Measurements from ENCODE around the gene OR6K3.

OR6K3 gene

DNA sequence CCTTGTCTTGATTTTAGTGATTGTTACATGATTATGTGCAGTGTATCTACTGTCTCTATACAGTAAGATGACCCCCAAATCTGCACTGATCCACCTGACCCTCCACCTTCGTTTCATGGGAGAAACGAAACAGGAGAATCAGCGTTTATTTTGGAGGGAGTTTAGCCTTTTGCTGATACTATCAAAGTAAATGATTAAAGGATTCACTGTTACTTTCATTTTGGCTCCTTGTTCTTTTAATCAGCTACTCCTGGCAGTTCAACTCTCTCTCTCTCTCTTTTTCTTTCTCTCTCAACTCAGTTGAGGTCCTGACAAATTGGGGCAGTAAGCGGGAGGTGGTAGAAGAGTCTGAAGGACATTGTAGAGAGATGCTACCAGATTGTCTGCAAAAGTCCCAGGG lies 9.9 kb upstream of the OR6K3 start:
- TF ChIP-seq, protein P1, sequence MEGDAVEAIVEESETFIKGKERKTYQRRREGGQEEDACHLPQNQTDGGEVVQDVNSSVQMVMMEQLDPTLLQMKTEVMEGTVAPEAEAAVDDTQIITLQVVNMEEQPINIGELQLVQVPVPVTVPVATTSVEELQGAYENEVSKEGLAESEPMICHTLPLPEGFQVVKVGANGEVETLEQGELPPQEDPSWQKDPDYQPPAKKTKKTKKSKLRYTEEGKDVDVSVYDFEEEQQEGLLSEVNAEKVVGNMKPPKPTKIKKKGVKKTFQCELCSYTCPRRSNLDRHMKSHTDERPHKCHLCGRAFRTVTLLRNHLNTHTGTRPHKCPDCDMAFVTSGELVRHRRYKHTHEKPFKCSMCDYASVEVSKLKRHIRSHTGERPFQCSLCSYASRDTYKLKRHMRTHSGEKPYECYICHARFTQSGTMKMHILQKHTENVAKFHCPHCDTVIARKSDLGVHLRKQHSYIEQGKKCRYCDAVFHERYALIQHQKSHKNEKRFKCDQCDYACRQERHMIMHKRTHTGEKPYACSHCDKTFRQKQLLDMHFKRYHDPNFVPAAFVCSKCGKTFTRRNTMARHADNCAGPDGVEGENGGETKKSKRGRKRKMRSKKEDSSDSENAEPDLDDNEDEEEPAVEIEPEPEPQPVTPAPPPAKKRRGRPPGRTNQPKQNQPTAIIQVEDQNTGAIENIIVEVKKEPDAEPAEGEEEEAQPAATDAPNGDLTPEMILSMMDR (IDR thresholded peaks at IDR 0.05; ENCODE audit: low read depth, low read length): no peak
- DNase-seq: no peak

DNA sequence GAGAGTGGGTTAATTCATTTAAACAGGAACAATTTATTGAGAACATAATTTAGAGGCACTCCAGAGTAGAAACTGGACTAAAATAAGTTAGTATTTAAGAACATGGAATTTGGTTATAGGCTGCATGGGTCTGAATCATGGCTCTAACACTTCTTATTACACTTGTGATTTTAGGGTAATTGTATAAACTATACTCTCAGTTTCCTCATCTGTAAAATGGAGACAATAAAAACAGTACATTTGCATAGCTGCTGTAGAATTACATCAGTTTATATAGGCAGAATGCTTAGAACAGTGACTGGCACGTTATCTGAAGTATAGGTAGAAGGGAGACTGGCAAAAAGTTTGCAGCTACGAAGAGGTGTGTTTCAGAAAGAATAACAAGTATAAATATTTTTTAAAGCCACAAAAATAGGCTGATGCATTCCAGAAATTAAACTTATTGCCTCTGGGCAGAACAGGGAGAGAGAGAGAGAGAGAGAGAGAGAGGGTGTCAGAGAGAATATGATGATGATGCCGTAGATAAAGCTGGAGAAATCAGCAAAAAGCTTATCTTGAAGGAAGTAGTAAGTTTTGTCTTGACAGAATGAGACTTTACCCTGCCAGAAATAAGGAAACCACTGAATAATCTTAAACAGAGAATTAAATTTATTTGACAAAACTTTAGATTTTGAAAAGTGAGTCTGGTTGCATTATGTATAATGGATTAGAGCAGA lies 8.1 kb upstream of the OR6K3 start:
- H3K9me3 ChIP-seq: no peaks in the 10 kb centered on the region
- TF ChIP-seq, protein P1 (IDR thresholded peaks at IDR 0.05; ENCODE audit: low read depth, low read length): no peak
- no peaks in the 10 kb centered on the region for H3K4me1 ChIP-seq
- no peak overlapping the region for H3K4me3 ChIP-seq (ENCODE audit: low read depth, low read length)
- H3K27me3 ChIP-seq: no peaks in the 10 kb centered on the region
- no peak for DNase-seq
- no peaks in the 10 kb centered on the region for H3K36me3 ChIP-seq

More for the DNA sequence above, 9.9 kb upstream of the OR6K3 start:
- H3K9me3 ChIP-seq: no peaks in the 10 kb centered on the region
- no peaks in the 10 kb centered on the region for H3K36me3 ChIP-seq
- no peaks in the 10 kb centered on the region for H3K4me1 ChIP-seq
- H3K4me3 ChIP-seq (ENCODE audit: low read depth, low read length): no peak overlapping the region
- no peaks in the 10 kb centered on the region for H3K27me3 ChIP-seq

DNA sequence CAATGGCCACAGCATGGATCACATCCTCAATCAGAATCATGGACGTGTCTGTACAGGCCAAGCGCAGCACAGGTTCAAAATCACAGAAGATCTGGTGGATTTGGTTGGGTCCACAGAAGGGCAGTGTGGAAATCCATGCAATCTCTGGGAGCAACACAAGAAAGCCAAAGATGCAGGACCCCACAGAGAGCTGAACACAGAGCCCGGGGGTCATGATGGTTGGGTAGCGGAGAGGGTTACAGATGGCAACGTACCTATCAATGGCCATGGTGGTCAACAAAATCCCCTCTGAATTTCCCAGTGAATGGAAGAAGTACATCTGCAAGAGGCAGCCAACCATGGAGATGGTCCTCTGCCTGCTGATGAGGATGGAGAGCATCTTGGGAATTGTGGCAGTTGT lies 3.9 kb upstream of the OR6K3 start:
- H3K27me3 ChIP-seq: no peaks in the 10 kb centered on the region
- no peaks in the 10 kb centered on the region for H3K4me1 ChIP-seq
- no peak for DNase-seq
- TF ChIP-seq, protein P1 (IDR thresholded peaks at IDR 0.05; ENCODE audit: low read depth, low read length): no peak
- H3K36me3 ChIP-seq: no peaks in the 10 kb centered on the region
- H3K4me3 ChIP-seq (ENCODE audit: low read depth, low read length): no peak overlapping the region
- no peaks in the 10 kb centered on the region for H3K9me3 ChIP-seq

DNA sequence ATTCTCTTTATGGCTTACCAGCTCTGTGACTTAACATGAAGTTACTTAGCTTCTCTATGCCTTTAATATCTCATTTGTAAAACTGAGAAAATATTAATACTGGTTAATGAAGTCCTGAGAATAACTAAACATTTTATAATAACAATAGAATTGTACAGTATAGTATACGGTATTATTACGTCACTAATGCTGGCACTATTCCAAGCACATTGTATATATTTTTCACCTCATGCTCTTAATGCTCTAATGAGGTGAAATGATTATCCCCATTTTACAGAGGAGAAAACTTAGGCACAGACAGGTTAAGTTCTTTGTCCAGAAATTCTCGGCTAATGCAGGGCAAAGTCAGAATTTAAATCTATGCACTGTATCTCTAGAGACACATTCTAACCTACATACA lies 856 bp downstream of the OR6K3 start:
- Histone ChIP-seq H3K9me3 (no peaks in the 10 kb centered on the region; the same call in 1 of the 2 replicates), H3K27me3 (no peaks in the 10 kb centered on the region), H3K4me3 (ENCODE audit: low read depth, low read length) (no peak overlapping the region), H3K36me3 (no peaks in the 10 kb centered on the region), H3K4me1 (no peaks in the 10 kb centered on the region)
- TF ChIP-seq, protein P1 (IDR thresholded peaks at IDR 0.05; ENCODE audit: low read depth, low read length): no peak
- no peak for DNase-seq

DNA sequence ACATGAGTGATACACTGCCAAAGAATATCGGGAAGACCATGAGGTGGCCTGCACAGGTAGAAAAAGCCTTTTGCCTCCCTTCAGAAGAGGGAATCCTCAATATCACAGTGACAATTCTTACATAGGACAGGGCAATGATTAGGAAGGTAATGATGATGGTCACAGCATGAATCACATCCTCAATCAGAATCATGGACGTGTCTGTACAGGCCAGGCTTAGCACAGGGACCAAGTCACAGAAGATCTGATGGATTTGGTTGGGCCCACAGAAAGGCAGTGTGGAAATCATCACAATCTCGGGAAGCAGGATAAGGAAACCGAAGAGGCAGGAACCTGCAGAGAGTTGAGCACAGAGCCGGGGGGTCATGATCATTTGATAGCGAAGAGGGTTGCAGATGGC lies 3.2 kb downstream of the OR6K3 start:
- no peaks in the 10 kb centered on the region for H3K36me3 ChIP-seq
- no peaks in the 10 kb centered on the region for H3K4me1 ChIP-seq
- H3K4me3 ChIP-seq (ENCODE audit: low read depth, low read length): no peak overlapping the region
- TF ChIP-seq, protein P1 (IDR thresholded peaks at IDR 0.05; ENCODE audit: low read depth, low read length): no peak
- no peaks in the 10 kb centered on the region for H3K27me3 ChIP-seq
- no peaks in the 10 kb centered on the region; the same call in 1 of the 2 replicates for H3K9me3 ChIP-seq
- no peak for DNase-seq

DNA sequence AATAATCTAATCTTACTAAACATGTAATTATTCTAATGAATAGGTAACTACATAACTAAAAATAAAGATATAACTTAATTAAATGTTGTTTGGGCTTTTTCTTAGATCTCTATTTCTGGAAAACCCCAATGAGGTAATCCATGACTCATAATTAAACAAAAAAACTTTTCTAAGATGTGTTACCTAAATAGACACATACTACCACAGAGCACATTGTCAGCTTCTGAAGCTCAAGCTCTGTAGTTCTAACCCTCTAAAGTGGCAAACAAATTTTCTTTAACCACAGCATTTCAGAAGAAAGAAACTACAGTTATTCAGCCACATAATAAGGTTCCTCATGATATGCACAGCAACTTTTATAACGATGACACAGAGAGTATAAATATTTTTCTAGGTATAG lies 4.2 kb downstream of the OR6K3 start:
- TF ChIP-seq, protein P1 (IDR thresholded peaks at IDR 0.05; ENCODE audit: low read depth, low read length): no peak
- H3K9me3 ChIP-seq: no peaks in the 10 kb centered on the region; the same call in 1 of the 2 replicates
- no peaks in the 10 kb centered on the region for H3K36me3 ChIP-seq
- no peaks in the 10 kb centered on the region for H3K4me1 ChIP-seq
- H3K4me3 ChIP-seq (ENCODE audit: low read depth, low read length): no peak overlapping the region
- DNase-seq: no peak
- no peaks in the 10 kb centered on the region for H3K27me3 ChIP-seq

Data from BE2C (cell line).